Fibroblast of skin of scalp (primary cell): ENCODE results near the gene PRPF8.

Source experiments
- DNase-seq: peaks from one replicate; pipeline ENCODE4 v3.0.0-alpha.2; 2013

The PRPF8 gene

DNA sequence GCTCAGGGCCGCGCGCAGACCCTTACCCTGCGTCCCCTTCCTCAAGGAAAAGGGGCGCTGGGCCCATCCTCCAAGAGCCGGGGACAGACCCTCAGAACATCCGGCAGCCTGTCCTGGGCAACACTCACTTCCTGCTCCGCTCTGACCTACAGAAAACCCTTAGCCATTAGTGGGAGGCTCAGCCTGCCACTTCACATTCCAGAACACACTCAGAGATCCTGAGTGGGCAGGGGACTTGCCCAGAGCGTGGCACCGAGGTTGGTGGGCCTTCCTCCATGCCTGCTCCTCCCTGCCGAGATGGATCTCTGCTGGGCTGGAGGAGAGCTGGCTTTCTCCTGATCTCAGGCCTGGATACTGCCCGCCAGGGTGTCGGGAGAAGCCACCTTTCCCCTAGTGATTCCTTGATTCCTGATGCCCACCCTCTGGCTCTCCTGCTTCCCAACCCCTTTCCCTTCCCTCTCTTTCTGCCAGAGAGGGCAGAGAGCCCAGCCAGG, 40.6 kb downstream of the PRPF8 start:
- DNase-seq: no peak

DNA sequence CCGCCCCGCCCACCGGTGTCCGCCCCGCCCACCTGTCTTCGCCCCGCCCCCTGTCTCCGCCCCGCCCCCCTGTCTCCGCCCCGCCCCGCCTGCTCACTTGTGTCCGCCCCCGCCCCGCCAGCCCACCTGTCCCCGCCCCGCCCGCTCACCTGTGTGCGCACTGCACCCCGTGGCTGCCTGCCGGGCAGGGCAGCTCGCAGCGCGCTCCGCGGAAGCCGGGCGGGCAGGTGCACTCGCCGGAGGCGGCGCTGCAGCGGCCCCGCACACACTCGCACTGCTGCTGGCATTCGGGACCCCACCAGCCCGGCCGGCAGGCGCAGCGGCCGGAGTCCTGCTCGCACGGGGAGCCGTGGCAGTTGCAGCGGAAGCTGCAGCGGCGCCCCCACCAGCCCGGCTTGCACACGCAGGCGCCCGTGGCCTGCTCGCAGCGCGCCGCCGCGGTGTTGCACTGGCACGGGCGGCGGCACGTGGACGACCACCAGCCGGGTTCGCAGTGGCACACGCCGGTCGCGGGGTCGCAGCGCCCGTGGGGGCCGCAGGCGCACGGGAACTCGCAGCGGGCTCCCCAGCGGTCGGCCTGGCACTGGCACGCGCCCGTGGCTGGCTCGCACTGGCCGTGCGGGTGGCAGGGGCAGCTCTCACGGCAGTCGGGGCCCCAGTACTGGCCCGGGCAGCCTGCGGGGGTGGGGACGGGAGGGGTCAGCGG, 41.2 kb downstream of the PRPF8 start:
- DNase-seq: no peak

DNA sequence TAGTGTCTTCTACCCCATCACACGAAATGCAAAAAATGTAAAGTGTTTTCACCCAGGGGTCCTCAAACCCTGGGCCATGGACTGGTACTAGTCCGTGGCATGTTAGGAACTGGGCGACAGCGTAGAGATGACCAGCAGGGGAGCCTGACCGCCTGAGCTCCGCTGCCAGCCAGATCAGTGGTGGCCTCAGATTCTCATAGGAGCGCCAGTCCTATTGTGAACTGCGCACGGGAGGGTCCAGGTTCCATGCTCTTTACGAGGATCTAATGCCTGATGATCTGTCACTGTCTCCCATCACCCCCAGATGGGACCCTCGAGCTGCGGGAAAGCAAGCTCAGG, 43.6 kb downstream of the PRPF8 start:
- no peak for DNase-seq

DNA sequence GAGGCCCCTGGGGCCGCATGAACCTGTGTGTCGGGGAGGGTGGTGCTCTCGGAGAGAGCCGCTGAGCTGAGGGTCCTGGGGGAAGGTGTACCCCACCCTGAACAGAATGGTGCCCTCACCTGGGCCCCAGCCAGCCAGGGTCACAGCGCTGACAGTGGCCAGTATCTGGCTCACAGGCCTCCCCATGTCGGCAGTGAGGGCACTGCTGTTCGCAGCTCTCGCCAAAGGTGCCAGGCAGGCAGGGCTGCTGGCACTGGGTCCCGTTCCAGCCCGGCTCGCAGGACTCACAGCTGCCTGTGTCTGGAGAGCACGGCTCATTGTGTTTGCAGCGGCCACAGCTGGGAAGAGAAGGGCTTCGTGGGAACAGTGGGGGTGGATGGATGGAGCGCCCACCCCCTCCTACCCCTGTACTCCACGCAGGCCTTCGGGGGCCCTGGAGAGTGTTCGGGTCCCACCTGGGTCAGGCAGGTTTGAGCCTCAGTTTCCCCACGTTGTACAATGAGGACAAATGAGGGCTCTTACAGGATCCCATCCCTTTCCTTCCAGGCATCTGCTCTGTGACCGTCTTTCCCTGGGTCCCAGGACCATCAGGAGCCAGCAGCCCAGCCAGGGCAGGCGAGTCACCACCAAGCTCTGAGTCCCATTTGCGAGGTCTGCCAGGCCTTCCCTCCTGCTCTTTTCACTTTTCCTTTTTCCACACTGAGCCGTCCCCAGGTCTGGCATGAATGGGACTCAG, 44.2 kb downstream of the PRPF8 start:
- no peak for DNase-seq

DNA sequence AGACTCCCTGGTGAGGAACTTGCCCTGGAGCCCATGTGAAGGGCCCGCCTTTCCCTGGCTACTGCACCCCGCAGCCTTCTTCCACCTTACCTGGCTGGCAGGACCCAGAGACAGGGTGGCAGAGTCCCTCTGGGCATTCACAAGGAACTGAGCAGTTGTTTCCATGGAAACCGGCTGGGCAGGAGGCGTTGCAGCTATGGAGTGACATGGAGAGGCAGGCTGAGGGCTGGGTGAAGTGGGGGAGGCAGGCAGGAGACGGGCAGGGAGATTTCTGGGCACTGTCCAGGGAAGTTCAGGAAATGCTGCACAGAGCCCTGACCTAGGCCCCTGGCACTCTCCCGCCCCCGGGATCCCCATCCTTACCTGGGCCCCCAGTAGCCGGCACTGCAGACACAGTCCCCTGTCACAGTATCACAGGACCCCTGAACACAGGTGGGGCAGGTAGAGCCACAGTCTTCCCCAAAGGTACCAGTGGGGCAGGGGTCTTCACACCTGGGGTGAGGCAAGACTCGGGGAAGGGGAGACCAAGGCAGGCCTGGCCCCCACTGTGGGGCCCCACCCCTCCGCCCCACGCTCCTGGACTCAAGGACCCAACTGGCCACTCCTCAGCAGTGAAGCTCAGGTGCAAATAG, 45.0 kb downstream of the PRPF8 start:
- no peak for DNase-seq

DNA sequence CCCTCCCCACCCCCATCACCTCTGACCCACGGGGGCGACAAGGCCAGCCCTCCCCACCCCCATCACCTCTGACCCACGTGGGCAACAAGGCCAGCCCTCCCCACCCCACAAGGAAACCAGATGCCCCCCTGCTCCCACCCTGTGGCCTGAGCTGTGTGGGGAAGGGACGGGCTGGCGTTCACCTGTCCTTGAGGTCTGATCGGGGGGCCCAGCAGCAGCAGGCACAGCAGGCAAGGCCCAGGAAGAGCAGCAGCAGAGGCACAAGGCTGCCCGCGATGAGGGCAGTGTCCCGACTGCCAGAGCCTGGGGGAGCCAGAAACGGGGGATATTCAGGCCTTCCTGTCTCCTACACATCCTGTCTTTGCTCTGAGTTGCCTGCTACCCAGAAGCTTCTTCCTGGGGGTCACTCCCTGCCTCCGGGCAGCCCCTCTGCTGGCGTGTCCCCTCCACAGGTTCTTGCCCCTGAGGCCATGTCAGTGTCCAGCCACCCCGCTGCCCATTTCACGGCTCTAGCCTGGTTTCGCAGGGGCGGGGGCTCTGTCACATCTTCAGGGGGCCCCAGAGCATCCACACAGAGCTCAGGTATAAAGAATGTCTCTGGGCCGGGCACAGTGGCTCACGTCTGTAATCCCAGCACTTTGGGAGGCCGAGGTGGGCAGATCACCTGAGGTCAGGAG, 45.9 kb downstream of the PRPF8 start:
- DNase-seq: no peak

DNA sequence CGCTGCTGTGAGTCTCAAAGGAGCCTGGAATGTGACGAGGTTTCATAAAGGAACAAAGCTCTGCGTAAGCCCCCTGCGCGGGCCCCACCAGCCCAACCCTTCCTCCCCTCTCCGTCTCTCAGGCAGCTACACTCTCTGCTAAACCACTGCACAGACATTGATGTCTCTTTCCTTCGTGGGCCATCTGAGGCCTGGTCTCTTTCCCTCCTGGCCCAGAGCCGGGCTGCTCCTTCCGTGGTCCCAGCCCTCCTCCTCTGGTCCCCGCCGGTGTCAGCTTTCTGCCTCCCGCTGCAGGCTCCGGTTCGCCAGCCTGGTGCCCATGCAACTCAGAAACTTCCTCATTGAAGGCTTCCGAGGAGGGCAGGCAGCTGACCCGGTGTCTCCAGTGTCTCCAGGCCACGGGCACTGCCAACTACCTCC, 46.5 kb downstream of the PRPF8 start:
- no peak for DNase-seq

DNA sequence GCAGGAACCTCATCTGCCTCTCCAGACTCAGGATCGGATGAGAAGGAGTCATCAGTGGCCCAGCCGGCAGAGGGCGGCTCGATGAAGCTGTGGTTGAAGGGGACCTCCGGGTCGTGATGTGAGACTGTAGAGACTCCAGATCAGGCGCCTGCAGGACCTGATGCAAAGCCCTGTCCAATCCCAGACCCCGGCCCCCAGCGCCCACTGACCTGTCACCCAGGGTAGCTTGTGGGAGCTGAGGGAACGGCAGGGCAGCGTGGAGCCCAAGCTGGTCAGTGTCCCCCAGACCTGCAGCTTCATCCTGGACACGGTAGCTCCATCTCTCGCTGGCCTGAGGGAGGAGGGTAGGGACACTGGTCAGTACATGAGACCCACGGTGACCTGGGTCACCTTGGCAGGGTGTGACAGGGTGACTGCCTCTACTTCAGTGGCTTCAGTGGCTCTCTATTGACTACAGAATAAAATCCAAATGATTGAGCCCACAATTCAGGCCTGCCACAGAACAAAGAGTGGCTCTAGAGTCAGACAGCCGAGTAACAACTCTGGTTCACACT, 47.9 kb downstream of the PRPF8 start:
- no peak for DNase-seq

DNA sequence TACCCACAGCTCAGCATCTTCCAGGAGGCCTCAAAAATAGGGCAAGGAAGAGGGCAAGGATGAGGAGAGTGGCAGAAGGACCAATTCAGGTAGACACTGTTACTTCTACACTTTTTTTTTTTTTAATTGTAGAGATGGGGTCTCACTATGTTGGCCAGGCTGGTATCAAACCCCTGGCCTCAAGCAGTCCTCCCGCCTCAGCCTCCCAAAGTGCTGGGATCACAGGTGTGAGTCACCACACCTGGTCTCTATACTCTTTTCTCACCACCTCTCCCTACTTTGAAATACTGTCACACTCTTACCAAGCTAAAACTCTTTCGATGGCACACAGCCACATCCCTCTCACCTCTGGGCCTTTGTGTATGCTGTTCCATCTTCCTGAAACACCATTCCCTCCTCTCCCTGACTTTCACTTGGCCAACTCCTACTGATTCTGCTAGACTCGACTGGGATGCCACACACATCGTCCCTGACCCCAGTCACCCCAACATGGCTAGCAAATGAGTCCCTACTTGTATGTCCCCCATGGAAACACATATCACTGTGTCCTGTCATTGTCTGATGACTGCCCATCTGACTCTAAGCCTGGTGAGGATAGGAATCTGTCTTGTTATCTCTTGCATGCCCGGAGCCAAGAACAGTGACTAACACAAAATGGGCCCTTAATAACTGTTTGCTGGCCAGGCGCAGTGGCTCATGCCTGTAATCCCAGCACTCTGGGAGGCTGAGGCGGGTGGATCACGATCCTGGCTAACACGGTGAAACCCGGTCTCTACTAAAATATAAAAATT, 48.8 kb downstream of the PRPF8 start:
- DNase-seq: no peak

DNA sequence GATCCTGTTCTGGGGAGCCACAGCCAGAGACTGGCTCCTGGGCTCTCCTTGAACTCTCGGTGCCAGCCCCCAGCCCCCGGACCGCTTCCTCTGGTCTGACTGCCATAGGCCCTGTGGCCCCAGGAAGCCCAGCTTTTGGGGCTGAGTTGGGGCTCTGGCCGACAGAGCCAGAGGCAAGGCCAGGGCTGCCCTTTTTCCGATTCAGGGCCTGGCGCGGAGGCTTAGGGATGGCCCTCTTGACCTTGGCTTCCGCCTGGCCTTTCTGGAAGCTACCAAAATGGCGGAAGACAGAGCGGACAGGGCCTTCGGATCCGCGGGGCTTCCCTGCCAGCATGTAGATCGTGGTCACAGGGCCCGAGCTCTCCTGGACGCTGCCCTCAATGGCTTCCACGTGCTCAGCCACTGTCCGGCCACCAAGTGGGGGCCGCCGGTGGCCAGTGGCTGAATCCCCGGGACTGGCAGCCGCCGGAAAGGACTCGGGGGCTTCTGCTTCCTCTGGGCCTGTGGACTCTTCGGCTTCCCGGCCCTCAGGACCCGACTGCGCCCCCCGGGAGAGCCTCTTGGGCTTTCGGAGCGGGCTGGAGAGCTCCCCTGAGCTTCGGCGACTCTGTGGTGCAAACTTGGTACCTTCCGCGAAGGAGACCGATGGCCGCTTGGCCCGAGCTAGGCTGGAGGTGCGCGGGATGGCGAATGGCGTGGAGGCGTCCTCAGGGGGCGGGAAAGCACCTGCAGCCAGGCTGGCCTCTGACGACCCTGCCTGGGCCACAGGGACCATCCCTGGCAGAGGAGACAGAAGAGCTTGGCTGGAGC, 49.6 kb downstream of the PRPF8 start:
- DNase-seq: no peak

DNA sequence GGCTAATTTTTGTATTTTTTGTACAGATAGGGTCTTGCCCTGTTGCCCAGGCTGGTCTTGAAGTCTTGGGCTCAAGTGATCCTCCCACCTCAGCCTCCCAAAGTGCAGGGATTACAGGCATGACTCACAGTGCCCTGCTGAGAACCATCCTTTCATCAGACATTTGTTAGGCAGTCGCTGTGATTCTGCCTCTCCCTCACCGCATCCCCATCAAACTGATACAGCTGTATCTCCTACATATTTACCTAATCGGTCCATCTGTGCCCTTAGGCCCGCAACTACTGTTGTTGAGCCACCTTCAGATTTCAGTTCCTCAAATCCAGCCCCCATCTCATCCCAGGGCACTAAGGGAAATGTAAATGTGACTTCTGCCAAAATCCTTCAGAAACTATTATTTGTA, 54.0 kb downstream of the PRPF8 start:
- peak; percentile 15 for DNase-seq

DNA sequence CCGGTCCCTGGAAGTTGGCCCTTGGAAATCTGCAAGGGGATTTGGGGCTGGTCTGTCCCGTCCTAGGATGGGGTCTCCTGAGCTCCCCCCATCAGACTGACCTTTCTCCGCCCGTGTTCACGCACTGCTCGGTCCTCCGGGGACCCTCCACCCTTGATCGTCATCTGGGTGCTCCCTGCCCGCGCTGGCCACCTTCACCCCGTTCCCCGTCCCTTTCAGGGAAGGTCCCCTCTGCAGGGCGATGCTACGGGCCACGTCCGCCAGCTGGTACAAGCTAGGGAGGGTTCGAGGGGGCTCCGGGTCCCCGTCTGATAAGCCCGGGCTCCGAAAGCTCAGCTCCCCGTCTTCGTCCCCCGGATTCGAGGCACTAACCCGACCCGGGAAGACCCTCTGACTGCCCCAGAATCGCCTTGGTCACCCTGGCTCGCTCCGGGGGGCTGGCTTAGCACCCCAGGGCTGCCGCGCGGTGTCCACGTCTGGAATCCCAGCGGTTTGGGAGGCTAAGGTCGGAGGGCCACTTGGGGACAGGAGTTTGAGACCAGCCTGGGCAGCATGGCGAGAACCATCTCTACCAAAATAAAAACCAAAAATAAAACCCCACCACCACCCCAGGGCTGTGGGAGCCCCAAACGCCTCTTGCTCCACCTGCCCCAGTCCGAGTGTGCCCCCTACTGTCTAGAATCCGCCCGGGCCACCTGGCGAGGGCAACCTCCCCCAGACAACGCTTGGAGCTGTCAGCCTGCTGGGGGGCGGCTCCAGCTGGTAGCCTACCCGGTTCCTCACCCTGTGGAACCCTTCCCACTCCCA, 55.0 kb downstream of the PRPF8 start:
- DNase-seq: peak; percentile 33

DNA sequence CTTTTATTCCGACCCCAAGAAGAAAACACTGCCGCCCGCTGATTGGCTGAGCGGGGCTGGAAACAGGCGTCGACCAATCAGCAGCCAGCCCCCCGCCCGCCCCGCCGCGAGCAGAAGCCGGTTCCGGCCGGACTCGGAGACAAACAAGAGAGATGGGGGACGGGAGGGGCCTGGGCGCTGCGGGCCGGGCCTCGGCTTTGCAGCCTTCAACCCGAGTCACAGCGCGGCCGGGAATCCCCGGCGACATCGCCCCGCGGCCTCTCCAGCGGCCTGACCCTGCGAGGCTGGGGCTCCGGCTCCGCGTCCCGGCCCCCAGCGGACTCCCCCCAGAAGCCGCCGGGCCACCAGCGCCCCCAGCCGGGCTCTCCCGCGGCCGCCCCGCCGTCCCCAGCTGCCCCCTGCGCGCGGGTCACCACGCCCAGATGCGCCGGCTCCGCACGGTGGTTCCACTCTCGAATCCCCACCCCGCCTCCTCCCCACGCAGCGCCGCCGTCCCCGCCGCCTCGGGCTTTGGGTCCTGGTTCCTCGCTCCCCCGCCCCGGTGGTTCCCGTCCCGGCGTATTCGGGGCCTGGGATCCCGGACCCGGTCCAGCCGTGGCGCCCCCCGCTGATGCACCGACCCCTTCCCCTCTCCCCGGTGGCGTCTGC, 55.7 kb downstream of the PRPF8 start:
- peak; percentile 94 for DNase-seq

DNA sequence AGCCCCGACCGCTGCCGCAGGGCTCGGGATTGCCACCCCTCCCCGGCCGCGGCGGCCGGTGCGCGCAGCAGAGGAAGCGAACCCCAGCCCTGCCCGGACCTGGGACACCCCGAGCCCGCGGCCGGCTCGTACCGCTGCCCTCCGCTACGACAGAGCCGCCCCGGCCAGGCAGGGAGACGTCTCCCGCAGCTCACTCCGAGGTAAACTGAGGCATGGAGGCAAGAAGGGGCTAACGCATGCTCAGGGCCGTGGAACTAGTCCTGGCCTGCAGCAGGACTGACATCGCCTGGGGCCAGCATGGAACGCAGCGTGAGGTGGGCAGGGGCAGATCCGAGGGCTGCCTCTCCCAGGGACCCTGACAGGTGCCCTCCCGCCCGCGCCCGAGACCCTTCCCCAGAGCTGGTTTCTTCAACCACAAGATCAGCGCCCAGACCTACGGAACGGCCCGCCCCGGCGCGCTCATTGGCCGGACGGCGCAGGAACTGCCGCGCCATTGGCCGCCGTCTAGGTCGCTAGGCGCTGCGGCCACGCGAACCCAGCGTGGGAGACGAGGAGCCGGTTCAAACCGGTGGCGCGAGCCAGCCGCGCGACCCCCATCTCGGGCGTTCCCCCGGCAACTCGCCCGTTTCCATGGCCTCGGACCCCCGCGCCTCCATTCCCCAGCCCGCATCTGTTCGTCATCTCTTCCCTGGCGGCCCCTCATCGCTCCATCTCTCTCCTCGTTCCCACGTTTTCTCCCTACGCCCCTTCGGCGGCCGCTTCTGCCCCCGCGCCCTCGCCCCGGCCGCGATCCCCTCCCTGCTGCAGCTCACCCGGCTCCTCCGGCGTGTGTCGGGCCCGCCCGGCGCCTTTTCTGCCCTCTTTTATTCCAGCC, 56.4 kb downstream of the PRPF8 start, which contains the start of gene SLC43A2:
Gene SLC43A2 (minus strand): TSS at position 853 of the 874 bp plus-strand sequence. CDS start 960 bp downstream, outside the sequence.
- peak; percentile 76 for DNase-seq

DNA sequence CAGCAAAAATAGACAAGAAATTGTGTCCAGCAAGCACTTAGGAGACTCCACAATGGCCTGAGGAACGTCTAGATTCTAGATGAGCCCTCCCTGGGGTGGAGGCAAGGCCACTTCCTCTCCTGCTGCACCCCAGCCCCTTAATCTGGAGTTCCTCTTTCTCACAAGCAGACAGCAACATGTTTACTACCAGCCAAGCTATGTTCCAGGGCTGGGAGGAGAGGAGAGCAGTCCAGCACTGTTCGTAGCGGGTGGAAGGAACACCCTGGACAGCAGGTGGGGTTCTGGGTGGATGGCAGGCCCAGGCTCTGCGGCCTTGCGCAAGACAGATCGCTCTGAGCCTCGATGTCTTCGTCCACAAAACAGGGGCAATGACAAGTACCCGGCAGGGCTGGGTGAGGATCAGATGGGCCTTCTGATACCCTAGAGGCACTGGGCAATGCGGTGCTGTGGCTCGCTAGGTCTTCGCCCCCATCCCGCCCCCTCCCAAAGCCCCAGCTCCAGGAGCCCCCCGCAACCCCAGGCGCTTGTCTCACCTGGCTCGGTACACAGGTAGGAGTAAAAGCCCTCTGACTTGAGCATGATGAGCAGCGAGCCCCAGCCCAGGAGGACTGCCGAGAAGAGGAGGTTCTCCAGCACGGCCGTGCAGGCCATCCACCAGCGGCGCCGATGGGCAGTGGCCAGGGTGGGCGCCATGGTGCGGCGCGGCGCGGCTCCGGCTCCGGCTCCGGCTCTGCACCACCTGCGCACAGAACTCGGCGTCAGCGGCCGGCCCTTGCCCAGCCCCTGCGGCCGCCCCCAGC, 57.3 kb downstream of the PRPF8 start:
- no peak for DNase-seq

DNA sequence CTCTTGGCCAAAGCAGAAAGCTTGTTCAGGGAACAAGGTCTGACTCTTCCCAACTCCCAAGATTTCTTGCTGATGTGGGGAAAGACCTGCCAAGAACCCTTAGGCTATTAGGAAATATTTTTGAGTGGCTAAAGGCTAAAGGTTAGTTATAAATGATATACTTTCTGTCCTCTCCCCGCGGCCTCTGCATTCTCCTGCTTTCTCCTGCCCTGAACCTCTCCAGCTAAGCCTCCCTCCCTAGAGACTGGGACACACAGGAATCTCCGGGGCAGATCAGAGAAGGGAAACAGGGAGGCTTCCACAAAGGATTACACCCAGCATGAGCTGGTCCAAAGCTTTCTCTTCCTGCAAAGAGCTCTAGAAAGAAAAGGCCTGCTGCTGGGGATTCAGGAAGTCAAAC, 58.3 kb downstream of the PRPF8 start:
- DNase-seq: no peak

DNA sequence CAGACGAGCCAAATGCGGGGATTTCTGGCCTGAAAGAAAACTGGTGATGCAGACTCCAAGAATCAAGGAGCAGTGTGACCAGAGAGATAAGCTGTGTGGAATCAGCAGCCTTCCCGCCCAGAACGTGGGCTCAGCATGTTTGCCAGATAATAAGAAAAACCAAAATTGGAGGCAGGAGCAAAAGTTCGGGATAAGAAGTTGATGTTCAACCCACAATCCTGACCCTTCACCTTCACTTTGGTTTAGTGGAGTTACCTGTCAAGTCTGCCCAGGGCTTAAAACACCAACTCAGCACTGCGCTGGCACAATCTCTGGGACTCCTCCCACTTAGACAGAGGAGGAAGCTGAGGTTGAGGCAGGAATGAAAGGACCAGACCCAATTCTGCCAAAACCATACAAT, 59.1 kb downstream of the PRPF8 start:
- no peak for DNase-seq

DNA sequence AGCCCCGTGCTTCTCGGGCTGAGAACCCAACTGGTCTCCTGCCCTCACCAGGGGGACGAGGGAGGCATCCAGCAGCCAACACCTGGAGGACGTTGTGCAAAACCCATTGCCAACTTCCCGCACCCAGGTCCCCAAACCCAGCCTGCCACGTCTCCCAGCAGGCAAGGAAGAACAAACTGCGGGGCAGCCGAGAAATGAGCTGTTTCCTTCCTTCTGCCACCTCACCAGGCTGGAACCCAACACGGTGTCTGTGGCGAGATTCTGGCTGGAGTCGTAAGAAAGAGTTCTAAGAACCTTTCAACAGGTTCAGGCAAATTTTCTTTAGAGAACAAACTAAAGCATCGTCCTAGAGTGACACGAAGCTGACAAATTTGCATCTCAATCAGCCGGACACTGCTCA, 59.6 kb downstream of the PRPF8 start:
- DNase-seq: no peak
